HepG2 (cell line): ENCODE data around the gene DNAJB8. TPM values are rescaled to one million over a fixed set of nuclear protein-coding genes. Genes with fewer than 3 reads are reported as not detected.

ENCODE experiments used
- ATAC-seq: fragments of 200-7000 bp; cut with Tn5 transposase; 3 replicates; pipeline ENCODE4 v1.9.1; 2020; ENCODE audit warnings: mild to moderate bottlenecking, moderate library complexity
- BruUV-seq: library from RNA; stranded (reverse); fragments of 400-500 nt; replicated peaks from 2 replicates; lab custom pipeline; 2021; lab: Mats Ljungman, UMichigan
- CTCF ChIA-PET: fragments of 300-600 bp; formaldehyde crosslinking; extraction: SDS; loops from one replicate; lab custom pipeline; 2021; ENCODE audit warnings: low total read pairs, inconsistent platforms, low intra/inter-chr PET ratio; lab: Yijun Ruan, JAX
- POLR2A ChIA-PET: fragments of 350-600 bp; sonication (Branson Sonifier 250); formaldehyde crosslinking; loops from one replicate; lab custom pipeline; 2020; ENCODE audit warnings: antibody characterized with exemption, inconsistent platforms; lab: Yijun Ruan, JAX
- DNase-seq: peaks from one replicate; pipeline ENCODE4 v3.0.0-alpha.2; 2015; ENCODE audit warnings: low spot score
- FAIRE-seq: peaks from 3 replicates; lab custom pipeline; 2011; peaks lifted over from hg19 to GRCh38; lab: Jason Lieb, UNC
- H2AFZ ChIP-seq: one replicate; pipeline ENCODE4 v1.6.1; 2011; ENCODE audit warnings: low read length, inconsistent platforms
- H3K27ac ChIP-seq: fragments of 300-600 bp; 3 replicates; pipeline ENCODE4 v1.8.0; 2011; ENCODE audit warnings: mixed run types, mild to moderate bottlenecking, mixed read lengths, low read length, inconsistent platforms; ENCODE audit not compliant: insufficient read depth; ENCODE audit errors: extremely low read length
- H3K27me3 ChIP-seq, 2 experiments: fragments of 200-600 bp in 1 of 2; 2 replicates in 1 of 2; 3 replicates in 1 of 2; pipeline versions ENCODE4 v1.6.0 to v1.8.0; 2011; ENCODE audit warnings: low read length in 2 of 2, mild to moderate bottlenecking in 2 of 2, moderate library complexity in 2 of 2, inconsistent platforms in 1 of 2; ENCODE audit not compliant: insufficient read depth in 2 of 2, control insufficient read depth in 1 of 2
- H3K36me3 ChIP-seq, 2 experiments: fragments of 200-600 bp in 1 of 2; replicated peaks in 1 of 2; 2 replicates in 1 of 2; 3 replicates in 1 of 2; pipeline versions ENCODE4 v1.5.1 to v1.8.0; 2011; ENCODE audit warnings: low read length in 2 of 2, inconsistent platforms in 1 of 2; ENCODE audit not compliant: insufficient read depth in 2 of 2, control insufficient read depth in 1 of 2
- H3K4me1 ChIP-seq: 2 replicates; pipeline ENCODE4 v1.5.1; 2012; ENCODE audit warnings: low read length, inconsistent platforms; ENCODE audit not compliant: insufficient read depth
- H3K4me2 ChIP-seq: 2 replicates; pipeline ENCODE4 v1.6.0; 2011; ENCODE audit warnings: low read depth, low read length, inconsistent platforms
- H3K4me3 ChIP-seq, 3 experiments: fragments of 200-600 bp in 1 of 3; sonication (generic), shearing (Covaris generic) in 1 of 3; replicated peaks in 1 of 3; 2 replicates each; pipeline ENCODE4 v1.5.1; 2011 to 2016; ENCODE audit warnings: low read length in 3 of 3, inconsistent platforms in 2 of 3, low read depth in 2 of 3, mild to moderate bottlenecking in 2 of 3, control low read depth in 1 of 3, mixed read lengths in 1 of 3; ENCODE audit not compliant: insufficient read depth in 1 of 3
- H3K79me2 ChIP-seq: one replicate; pipeline ENCODE4 v1.6.1; 2011; ENCODE audit warnings: low read length, inconsistent platforms; ENCODE audit not compliant: insufficient read depth
- H3K9ac ChIP-seq: 2 replicates; pipeline ENCODE4 v1.6.0; 2011; ENCODE audit warnings: mild to moderate bottlenecking, low read depth, low read length, inconsistent platforms; ENCODE audit not compliant: insufficient read depth
- H3K9me3 ChIP-seq: 2 replicates; pipeline ENCODE4 v1.5.1; 2012; ENCODE audit warnings: mild to moderate bottlenecking, low read length
- H4K20me1 ChIP-seq: 2 replicates; pipeline ENCODE4 v1.6.0; 2011; ENCODE audit warnings: inconsistent platforms, mild to moderate bottlenecking, low read length, moderate library complexity; ENCODE audit not compliant: insufficient read depth
- BRD4 ChIP-seq: sonication (generic); formaldehyde crosslinking; IDR thresholded peaks from 2 replicates; pipeline ENCODE4 v1.4.0; 2020; ENCODE audit warnings: missing genetic modification reagents
- E2F5 ChIP-seq: sonication (generic); formaldehyde crosslinking; conservative IDR thresholded peaks from 2 replicates; pipeline ENCODE4 v1.4.0; 2020; ENCODE audit warnings: missing genetic modification reagents
- HDAC1 ChIP-seq: sonication (generic); formaldehyde crosslinking; IDR thresholded peaks from 2 replicates; pipeline ENCODE4 v1.5.1; 2020; ENCODE audit warnings: mild to moderate bottlenecking, missing genetic modification reagents
- HNRNPL ChIP-seq: fragments of 200-400 bp; formaldehyde crosslinking; IDR thresholded peaks from 2 replicates; pipeline ENCODE4 v1.6.1; 2017; ENCODE audit warnings: mild to moderate bottlenecking, low read depth, low read length
- HNRNPLL ChIP-seq: fragments of 200-400 bp; formaldehyde crosslinking; IDR thresholded peaks from 2 replicates; pipeline ENCODE4 v1.6.1; 2017; ENCODE audit warnings: mild to moderate bottlenecking, low read depth, low read length; ENCODE audit not compliant: poor library complexity, severe bottlenecking
- SIN3A ChIP-seq: IDR thresholded peaks from 2 replicates; pipeline ENCODE4 v1.6.1; 2011; ENCODE audit warnings: low read depth, mild to moderate bottlenecking, control low read depth, low read length, borderline replicate concordance
- TFDP2 ChIP-seq: sonication (generic); formaldehyde crosslinking; IDR thresholded peaks from 2 replicates; pipeline ENCODE4 v1.4.0; 2020; ENCODE audit warnings: missing genetic modification reagents
- ZBTB46 ChIP-seq: sonication (generic); formaldehyde crosslinking; IDR thresholded peaks from 2 replicates; pipeline ENCODE4 v1.4.0; 2020; ENCODE audit warnings: mild to moderate bottlenecking, missing genetic modification reagents, borderline replicate concordance
- ZHX1 ChIP-seq: sonication (generic); formaldehyde crosslinking; IDR thresholded peaks from 2 replicates; pipeline ENCODE4 v1.8.1; 2022; ENCODE audit warnings: low read depth, mild to moderate bottlenecking, missing genetic modification reagents
- ZNF317 ChIP-seq: sonication (generic); formaldehyde crosslinking; IDR thresholded peaks from 2 replicates; pipeline ENCODE4 v1.5.0; 2020; ENCODE audit warnings: mild to moderate bottlenecking, missing genetic modification reagents
- ZNF446 ChIP-seq: sonication (generic); formaldehyde crosslinking; IDR thresholded peaks from 2 replicates; pipeline ENCODE4 v1.5.0; 2020; ENCODE audit warnings: mild to moderate bottlenecking, missing genetic modification reagents
- ZNF501 ChIP-seq: sonication (generic); formaldehyde crosslinking; IDR thresholded peaks from 2 replicates; pipeline ENCODE4 v1.5.1; 2020; ENCODE audit warnings: mild to moderate bottlenecking, moderate library complexity, missing genetic modification reagents
- ZNF556 ChIP-seq: sonication (generic); formaldehyde crosslinking; IDR thresholded peaks from 2 replicates; pipeline ENCODE4 v1.4.0; 2020; ENCODE audit warnings: mild to moderate bottlenecking, missing genetic modification reagents, borderline replicate concordance
- ZNF605 ChIP-seq: sonication (generic); formaldehyde crosslinking; IDR thresholded peaks from 2 replicates; pipeline ENCODE4 v1.8.0; 2022; ENCODE audit warnings: mild to moderate bottlenecking, missing genetic modification reagents
- ZSCAN12 ChIP-seq: sonication (generic); formaldehyde crosslinking; IDR thresholded peaks from 2 replicates; pipeline ENCODE4 v1.9.0; 2021; ENCODE audit warnings: mild to moderate bottlenecking, missing genetic modification reagents
- WGBS: methylation state at CpG from one replicate; pipeline ENCODE4 v1.1.6; 2017; ENCODE audit warnings: low lambda C conversion rate; 5-methylcytosine and 5-hydroxymethylcytosine counted together
- in situ Hi-C: cut with HindIII; loops from 2 replicates; pipeline ENCODE4 v1.10.0; 2017; ENCODE audit warnings: low pct_unique_long_range_greater_than_20kb; ENCODE audit not compliant: extremely low pct_ligation_motif_present
- intact Hi-C: fragments of 100-400 bp; cut with micrococcal nuclease; formaldehyde crosslinking; loops from one replicate; pipeline ENCODE4 v1.10.0; 2022; ENCODE audit not compliant: unreplicated experiment
- polyA plus RNA-seq, 8 experiments: library from polyadenylated mRNA; depleted of rRNA in 3 of 8; stranded (reverse) in 7 of 8; unstranded in 1 of 8; fragments of >200 nt; fragmentation: Illumina TruSeq in 4 of 8; extraction: Trizol in 4 of 8; gene quantifications; 2 replicates each; pipeline versions ENCODE4 v1.2.1 to v1.2.3, GENCODE V29; 2011 to 2016; ENCODE audit warnings: low read depth in 4 of 8, missing spikeins in 1 of 8, mixed read lengths in 1 of 8; ENCODE audit not compliant: insufficient read depth in 1 of 8
- total RNA-seq, 5 experiments: library from RNA; depleted of rRNA; stranded (reverse); fragments of >200 nt; fragmentation: Illumina TruSeq; extraction: Trizol; gene quantifications; 2 replicates each; pipeline ENCODE4 v1.2.3, GENCODE V29; 2016; ENCODE audit warnings: low read depth in 1 of 5

Gene DNAJB8
- total and polyA plus RNA-seq, 2 of the 13 experiments (the other 11 are each of a cell fraction or from before 2014, with no cell fraction given): not detected

GRCh38 chr3:128489927-128490649 lies 23.4 kb upstream of the DNAJB8 start:
- TSS peak; percentile 62 for BruUV-seq
- in situ Hi-C loops (loop anchor here (5.0 kb wide), 3 partner anchors 63 to 318 kb away; no protein-coding TSS in a partner anchor), intact Hi-C loops (loop anchor here (2.0 kb wide), 1 partner anchor 63 kb away; no protein-coding TSS in a partner anchor)
- DNase-seq: peak; percentile 37
- Histone ChIP-seq H3K4me3 (peak overlapping the region; percentile 87 to 91 (median 87)), H3K4me1 (peaks cover 46% of the 10 kb centered on the region), H3K4me2 (peak overlapping the region; percentile 94), H2AFZ (no peak overlapping the region), H3K9ac (peak overlapping the region; percentile 88), H3K9me3 (no peaks in the 10 kb centered on the region), H3K79me2 (peaks cover 8% of the 10 kb centered on the region), H3K27ac (peak overlapping the region; percentile 80), H3K27me3 (no peaks in the 10 kb centered on the region), H3K36me3 (peaks cover 3 to 8% of the 10 kb centered on the region in 2 experiments; a peak in 3 of 5 replicates), H4K20me1 (peaks cover 9% of the 10 kb centered on the region; the same call in 1 of the 2 replicates)
- ChIA-PET POLR2A (interaction anchor here (0.9 kb wide), 1 partner anchor 88 kb away, joined by 3 read pairs; no protein-coding TSS in a partner anchor), CTCF (interaction anchor here (0.7 kb wide), 1 partner anchor 262 kb away, joined by 3 read pairs; no protein-coding TSS in a partner anchor)
- FAIRE-seq: no peak
- 2% methylated on average over 8 of the region's 61 CpGs for WGBS
- peak; percentile 29 for ATAC-seq
- TF ChIP-seq ZNF317 (CRISPR knock-in tag) (peak; percentile 50; the same call in 1 of the 2 replicates), HNRNPL (0 out of 2 replicates have a peak, but pooled peaks have one; percentile 21), ZNF605 (peak; percentile 41; the same call in 1 of the 2 replicates), ZNF501 (CRISPR knock-in tag) (peak; percentile 79), ZNF446 (CRISPR knock-in tag) (0 out of 2 replicates have a peak, but pooled peaks have one; percentile 30), ZNF556 (CRISPR knock-in tag) (0 out of 2 replicates have a peak, but pooled peaks have one; percentile 48), BRD4 (CRISPR knock-in tag) (peak; percentile 52; the same call in 1 of the 2 replicates), SIN3A (0 out of 2 replicates have a peak, but pooled peaks have one; percentile 35), E2F5 (0 out of 2 replicates have a peak, but pooled peaks have one; percentile 33), HNRNPLL (peak; percentile 84), ZBTB46 (CRISPR knock-in tag) (0 out of 2 replicates have a peak, but pooled peaks have one; percentile 48), ZSCAN12 (0 out of 2 replicates have a peak, but pooled peaks have one; percentile 61), ZHX1 (CRISPR knock-in tag) (0 out of 2 replicates have a peak, but pooled peaks have one; percentile 20), TFDP2 (CRISPR knock-in tag) (0 out of 2 replicates have a peak, but pooled peaks have one; percentile 20), HDAC1 (CRISPR knock-in tag) (peak; percentile 55; the same call in 1 of the 2 replicates)
